NCI-H1092 (cell line): ENCODE results near the gene COPE.

Experiments
- DNase-seq: peaks from one replicate; lab custom pipeline; 2025; lab: John Stamatoyannopoulos, UW

COPE gene

DNA sequence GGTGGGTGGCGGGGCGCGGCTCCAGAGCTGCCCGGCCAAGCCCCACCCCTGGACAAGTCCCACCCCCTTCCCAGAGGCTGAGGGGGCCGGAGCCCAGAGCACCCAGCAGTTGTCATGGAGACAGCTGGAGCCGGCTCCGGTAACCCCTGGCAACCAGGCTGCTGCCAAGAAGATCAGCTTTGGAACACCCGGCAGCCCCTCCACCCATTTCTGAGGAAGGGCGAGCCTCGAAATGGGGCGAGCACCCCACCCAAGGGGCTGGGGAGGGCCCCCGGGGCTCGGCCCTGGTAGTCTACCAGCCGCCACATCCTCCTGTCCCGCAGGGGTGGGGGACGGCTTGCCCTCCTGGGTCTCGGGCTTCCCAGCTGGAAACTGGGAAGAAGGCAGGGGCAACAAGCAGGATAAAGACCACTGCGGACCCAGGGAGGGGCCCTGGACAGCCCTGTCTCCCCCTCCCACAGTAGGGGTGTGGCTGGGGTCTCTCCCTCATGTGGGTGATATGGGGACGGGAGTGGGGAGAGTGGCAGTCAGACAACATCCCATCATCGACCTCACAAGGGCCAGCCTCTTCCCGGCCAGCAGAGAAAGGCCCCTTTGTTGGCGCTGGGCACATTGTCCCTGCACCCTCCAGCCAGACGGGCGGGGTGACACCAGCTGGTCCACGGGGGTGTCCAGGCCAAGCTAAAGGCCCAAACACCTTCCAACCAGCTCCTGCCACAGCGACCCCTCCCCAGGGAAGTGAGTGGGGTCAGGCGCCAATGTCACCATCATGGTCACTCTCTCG, 24.7 kb downstream of the COPE start:
- peak; percentile 69 for DNase-seq

DNA sequence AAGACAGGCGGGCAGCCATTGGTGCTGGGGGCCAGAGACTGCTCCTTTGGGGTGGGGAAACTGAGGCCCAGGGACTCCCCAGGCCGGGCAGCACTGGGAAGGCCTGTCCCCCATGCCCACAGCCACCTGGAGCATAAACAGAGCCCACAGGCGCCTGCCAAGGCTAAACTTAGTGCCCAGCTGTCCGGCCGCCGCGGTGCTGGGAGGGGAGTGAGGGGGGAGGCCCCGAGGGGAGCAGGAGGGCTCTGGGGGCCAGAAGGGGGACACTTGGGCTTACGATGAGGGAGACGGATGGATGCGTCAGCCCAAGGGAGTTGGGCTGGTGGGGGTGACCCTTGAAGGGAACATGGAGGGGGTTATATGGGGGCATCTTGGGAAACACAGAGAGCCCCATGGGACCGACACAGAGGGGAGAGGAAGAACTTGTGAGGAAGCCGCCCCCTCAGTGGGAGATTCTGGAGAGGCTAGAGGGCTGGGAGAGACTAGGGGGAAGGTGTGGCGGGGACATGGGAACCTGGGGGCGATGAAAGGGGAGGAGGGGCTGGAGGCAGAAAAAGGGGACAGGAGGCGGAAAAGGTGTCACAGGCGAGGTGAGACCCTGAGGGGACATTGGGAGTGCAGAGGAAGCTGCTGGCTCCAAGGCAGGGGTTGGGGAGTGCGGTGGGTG, 25.5 kb downstream of the COPE start:
- no peak for DNase-seq

DNA sequence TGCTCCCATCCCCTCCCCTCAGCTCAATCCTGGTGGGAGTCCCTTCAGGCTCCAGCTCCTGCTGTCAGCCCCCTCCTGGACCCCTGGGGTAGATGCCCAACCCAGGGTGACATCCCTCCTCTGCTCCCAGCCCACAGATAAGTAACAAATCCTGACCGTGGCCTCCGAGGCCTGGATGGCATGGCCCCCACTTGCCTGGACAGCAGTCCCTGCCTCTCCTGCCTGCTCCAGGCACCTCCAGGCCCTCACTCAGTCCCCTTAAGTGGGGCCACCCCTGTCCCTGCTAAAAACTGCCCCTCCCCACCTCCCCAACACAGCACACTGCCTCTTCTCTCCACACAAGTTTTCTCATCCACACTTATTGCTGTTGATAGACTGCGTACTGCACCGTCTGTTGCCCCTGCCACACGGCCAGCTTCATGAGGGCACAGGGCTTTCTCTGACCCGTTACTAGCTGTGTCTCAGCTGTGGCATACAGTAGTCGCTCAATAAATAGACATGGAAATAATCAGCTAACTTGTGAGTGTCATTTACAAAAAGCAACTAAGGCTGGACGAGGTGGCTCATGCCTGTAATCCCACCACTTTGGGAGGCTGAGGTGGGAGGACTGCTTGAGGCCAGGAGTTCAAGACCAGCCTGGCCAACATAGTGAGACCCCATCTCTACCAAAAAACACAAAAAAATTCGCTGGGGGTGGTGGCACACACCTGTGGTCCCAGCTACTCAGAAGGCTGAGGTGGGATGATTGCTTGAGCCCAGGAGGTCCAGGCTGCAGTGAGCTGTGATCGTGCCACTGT, 29.0 kb downstream of the COPE start:
- DNase-seq: no peak

DNA sequence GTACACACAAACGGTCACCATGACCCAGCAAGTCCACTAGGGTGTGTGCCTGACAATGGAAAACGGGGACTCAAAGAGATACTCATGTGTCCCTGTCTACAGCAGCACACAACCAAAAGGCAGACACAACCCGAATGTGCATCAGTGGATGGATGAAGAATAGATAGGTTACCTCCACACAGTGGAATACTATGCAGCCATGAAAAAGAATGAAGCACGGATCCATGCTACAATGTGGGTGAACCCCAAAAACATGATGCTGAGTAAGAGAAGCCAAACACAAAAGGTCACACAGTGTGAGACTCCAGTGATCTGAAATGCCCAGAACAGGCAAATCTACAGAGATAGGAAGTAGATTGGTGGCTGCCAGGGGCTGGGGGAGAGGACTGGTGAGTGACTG, 32.2 kb downstream of the COPE start:
- DNase-seq: no peak

DNA sequence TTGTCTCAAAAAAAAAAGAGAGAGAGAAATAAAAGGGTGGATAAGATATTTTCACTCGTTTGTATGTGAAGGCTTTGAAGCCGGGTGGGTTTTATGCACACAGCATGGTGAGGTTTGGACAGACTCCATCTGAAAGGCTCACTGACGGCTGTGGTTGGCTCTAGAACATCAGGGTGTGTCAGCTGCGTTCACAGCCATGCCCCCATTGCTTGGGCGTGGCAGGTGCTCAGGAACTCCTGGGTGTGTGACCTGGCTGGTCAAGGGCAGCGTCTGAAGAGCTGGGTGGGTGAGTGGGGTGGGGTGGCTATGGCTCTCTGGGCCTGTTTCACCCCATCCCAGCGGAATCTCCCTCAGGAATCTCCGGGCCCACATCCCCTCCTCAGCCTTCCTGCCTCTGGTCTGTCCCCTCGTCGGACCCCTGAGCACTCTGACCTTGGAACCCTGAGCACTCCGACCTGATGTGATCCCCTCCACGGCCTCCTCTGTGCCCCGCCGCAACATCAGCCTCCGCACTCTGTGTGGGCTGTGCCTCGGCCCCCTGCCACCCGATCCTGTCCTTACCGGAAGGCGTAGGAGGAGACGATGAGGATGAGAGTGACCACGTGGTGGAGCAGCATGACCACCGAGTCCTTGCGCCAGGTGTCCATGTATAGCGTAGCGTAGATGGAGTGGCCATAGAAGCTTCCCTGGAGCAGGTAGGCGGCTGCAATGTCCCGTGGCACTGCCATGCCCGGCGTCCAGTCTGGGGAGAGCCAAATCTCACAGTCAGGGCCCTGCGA, 35.5 kb downstream of the COPE start:
- DNase-seq: no peak

DNA sequence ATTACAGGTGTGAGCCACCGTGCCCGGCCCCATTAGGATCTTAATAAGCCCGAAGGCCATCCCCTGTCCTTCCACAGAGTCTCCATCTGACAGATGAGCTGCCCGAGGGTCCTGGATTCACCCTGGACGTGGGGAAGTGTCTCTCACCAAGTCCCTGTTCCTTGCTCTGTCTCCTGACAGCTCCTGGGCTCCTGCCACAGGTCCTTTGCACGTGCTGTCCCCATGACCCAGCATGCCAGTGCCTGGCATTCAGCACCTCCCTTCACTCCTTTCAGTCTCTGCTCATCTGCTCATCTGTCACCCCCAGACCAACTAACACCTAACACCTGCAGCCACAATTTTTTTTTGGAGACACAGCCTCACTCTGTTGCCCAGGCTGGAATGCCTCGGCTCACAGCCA, 37.7 kb downstream of the COPE start:
- no peak for DNase-seq

DNA sequence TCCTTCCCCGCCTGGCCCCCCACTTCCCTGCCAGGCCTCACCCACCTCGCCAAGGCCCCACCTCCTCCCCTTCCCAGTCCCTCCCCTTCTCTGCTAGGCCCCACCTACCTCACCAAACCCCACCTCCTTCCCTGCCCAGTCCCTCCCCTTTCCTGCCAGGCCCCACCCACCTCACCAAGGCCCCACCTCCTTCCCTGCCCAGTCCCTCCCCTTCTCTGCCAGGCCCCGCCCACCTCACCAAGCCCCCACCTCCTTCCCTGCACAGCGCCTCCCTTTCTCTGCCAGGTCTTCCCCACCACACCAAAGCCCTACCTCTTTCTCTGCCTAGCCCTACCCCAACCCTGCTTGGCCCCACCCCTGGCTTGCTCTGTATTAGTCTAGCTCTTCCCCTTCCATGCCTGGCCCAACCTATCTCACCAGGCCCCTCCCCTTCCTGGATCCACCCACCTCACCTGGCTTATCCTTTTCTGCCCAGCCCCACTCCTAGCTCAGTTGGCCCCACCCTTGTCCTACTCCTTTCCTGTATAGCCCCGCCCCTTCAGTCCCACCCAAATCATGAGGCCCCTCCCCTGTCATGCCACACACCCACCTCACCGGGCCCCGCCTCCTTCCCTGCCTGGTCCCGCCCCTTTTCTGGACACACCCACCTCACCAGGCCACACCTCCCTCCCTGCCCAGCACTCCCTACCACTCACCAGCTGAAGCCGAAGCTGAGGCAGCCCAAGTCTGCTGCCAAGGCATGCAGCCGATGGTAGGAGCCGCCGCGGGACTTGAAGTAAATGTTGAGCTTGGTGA, 39.4 kb downstream of the COPE start:
- no peak for DNase-seq

DNA sequence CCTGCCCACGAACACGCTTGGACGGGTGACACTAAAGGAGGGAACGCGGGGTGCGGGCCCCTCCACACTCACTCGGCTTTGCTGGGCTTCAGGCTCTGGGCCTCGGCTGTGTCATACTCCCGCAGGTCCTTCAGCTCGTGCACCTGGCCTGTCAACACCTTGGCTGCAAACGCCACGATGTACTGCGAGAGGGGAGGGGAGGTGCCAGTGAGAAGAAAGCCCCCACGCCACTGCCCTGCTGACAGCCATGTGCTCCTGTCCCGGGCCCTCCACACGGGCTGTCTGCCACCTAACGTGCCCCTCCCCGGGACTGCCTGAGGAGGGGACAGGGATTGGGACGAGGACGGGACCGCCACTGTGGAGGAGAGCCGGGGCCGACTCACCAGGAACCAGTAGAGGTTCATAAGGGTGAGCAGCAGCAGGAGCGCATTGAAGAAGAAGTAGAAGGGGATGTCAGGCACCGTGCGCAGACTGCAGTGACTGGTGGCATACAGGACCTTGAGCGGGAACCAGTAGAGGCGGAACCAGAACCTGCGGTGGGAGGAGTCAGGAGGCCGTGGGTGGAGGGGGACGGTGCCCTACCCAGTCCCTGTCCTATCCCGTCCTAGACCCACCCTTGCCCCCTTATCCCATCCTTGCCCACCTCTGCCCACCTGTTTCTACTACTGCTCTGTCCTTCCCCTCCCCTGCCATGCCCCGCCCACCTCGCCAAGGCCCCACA, 40.2 kb downstream of the COPE start:
- no peak for DNase-seq

DNA sequence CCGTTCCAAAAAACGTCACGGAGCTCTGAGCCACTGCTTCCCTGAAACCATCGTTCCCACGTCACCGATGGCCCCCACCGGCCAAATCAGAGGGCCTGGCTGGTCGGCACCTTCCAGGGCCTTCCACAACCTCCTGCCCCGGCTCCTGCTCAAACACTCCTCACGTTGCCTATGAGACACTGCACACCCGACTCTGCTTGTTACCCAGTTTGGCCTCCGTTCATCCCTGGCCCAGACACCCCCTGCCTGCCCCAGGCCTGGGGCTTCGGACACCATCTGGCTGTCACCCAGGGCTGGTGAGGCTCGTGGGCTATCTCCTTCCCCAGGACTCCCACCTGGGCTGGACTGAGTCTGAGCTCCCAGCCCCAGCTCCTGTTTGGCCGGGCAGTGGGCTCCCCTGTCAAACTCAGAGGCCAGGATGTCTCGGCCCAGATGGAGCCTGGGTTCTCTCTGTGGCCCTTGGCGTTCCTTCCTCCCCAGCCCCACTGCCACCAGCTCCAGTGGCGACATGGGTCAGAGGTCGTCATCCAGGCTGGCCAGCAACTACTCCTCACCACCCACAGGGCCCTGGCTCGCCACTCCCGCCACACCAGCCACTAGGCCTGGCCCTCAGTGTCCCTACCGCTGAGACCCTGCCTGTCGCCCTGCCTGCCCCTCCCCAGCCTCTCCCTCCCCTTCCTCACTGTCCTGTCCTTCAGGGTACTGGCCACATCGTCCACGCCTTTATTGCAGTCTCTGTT, 41.0 kb downstream of the COPE start:
- DNase-seq: no peak

DNA sequence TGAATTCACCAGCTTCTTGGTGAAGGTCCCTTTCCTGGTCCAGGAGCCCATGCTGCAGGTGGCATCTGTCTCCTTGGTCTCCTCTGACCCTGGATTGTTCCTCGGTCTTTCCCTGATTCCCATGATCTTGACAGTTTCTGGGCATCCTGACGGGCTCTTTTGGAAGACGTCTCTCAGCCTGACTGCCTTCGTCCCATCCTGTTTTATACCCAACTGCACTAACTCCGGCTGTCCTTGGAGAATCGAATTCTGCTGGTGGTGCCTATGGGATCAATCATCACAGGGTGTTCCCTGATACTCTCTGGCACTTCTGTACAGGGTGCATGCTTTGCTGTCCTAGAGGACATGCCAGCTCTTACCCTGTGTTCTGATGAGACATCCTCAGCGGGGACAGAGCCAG, 42.3 kb downstream of the COPE start:
- DNase-seq: no peak

DNA sequence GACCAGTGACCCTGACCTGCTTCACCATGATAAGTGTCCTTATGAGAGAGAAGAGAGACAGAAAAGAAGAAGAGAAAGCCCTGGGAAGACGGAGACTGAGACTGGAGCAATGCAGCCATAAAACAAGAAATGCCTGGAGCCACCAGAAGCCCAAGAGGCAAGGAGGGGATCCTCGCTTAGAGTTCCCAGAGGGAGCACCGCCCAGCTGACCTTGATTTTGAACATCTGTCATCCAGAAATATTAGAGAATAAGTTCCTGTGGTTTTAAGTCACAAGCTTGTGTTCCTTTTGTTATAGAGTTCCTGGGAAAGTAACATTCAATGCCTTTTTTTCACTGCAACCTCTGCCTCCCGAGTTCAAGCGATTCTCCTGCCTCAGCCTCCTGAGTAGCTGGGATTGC, 43.5 kb downstream of the COPE start:
- no peak for DNase-seq

DNA sequence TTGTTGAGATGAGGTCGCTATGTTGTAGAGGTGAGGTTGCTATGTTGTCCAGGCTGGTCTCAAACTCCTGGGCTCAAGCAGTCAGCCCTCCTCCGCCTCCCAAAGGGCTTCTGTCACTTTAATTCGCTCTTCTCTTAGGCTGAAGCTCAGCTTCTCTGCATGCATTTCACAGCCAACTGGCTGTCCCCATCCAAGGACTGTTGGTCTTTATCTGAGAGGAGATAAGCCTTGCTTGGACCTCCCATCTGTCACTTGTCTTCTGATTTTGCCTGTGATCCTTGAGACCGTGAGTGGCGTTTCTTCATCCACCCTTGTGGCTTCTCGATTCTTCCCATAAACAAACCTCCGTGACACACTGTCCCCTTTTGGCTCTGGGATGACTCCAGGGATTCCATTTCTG, 47.6 kb downstream of the COPE start:
- no peak for DNase-seq

DNA sequence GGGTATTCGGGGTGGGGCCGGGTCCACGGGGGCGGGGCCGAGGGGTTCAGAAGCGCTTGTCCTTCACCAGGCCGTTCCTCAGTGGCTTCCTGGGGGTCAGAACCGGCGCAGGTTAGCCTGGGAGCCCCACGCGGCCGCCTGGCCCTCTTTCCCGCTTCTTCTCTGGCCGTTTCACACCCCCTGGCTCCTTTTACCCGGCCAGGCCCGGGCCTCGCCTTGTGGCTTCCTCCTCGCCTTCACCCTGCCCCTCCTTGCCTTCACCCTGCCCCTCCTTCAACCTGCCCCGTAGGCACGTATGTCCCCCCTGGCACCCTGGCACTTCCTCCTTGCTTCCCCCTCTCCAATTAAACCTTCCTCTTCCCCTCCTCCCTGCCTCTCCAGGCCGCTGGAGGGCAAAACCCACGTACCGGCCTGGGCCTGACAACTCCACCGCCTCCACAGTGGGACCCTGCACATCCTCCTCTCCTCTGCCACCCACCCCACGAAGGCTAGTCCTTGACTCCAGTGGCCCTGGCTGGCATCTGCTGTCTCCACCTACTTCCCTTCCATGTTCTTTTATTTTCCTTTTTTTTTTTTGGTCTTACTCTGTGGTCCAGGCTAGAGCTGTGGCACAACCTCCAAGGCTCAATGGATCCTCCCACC, 48.5 kb downstream of the COPE start:
- no peak for DNase-seq

DNA sequence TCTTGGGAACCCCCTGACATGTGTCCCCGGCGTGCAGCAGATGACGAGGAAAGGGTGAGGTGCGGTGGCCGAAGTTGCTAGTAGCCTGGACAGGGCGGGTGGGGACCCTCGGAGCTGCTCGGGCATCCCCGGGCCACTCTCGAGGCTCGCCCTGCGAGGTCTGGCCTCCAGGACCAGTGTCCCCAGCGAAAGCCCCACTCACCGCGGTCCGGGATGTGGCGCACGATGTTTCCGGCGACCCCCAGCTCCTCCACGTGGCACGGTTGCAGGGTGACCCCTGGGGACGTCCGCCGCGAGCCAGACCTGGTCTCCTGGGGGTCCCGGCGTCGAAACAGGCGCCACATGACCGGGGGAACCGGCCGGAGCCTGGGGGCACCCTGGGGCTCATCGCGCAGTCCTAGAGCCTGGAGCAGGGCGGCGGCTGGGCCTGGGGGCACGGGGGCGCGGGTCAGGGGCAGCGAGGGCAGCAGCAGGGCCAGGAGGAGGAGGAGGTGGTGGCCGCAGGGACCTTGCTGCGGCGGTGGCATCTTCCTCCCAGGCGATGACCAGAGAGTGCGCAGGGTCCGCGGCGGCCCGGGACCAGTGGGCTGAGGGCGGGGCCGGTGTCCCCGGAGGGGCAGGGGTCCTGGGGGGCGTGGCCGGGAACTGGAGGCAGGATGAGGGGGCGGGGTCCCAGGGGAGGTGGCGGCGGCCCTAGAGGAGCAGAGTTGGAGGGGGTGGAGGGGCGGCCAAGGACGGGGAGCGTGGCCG, 49.2 kb downstream of the COPE start:
- no peak for DNase-seq

DNA sequence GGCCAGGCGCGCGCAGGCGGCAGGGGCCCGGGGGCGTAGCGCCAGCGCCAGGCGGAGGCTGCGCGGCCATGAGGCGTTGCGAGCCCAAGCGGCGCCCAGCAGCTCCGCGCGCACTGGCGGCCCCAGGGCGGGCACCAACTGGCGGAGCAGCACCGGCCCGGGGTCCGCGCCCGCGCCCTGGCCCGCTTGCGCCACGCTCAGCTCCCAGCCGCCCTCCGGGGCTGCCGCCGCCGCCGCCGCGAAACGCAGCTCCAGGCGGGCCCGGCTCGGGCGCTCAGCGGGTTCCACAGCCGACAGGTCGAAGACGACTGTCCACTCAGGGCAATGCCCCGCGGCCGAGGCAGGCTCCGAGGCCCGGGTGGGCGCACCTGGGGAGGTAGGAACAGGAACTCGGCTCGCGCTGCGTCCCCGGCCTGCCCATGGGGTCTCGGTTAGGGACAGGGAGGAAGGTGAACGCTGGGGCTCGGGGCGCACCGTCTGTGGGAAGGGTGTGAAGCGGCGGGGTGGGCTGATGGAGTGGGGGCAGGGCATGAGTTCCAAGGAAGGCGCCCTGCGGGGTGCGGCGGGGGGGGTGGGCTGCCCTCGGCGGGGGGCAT, 50.1 kb downstream of the COPE start:
- DNase-seq: no peak

DNA sequence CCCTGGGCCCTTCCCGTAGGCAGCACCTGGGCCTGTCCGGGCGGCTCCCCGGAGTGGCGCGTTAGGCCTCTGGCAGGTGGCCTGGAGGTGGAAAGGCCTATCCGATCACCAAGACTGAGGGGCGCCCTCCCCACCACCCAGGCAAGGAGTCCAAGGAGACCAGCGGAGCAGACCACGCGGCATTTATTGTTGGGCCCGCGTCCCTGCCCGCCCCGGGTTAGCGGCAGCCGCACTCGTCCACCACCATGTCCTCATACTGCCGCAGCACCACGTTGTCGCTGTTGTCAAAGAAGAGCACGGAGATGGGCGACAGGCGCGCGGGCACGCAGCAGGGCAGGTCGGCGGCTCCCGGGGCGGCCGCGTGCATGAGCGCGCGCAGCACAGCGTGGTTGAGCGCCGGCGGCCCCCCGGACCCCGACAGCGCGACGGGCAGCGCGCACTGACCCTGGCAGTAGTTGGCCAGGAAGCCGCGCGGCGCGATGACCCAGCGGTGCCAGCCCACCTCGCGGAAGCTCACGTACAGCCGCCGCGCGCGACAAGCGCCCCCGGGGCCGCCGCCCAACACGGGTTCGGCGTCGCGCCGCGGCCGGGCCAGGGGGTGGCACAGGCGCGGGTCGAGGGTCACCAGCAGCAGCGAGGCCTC, 50.7 kb downstream of the COPE start:
- no peak for DNase-seq

DNA sequence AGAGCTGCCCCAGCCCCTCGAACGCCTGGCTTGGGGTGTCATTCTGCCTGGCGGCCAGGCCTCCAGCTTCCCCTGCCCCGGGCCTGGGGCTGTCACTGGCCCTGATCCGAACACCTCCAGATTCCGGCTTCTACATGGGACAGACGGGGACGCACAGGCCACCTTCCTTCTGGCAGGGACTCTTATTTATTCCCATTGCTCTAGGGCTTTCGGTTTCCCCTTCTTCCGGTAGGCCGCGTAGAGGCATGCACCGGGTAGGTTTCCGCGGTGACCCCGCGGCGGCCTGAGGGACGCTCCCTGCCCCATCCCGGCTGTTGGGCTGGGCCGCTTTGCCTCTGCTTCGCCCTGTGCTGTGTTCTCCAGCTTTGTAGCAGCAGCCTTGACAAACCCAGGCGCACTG, 51.4 kb downstream of the COPE start:
- DNase-seq: no peak

DNA sequence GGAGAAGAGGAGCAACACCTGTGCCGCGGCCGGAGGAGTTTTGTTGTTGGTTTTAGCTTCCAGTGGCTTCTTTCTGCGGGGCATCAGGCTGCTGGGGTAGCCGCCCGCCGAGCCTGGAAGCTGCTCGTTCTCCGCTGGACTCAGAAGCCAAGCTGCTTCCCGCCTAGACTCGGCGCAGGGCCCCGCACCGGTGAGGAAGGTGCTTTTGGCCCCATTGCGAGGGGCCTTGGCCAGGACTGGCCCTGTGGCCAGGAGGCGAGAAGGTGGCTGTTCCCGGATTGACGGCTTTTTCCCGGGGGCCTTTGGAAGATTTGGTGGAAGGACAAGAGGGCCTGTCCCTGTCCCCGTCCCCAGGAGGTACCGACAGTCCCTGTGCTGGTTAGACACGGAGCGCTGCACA, 52.0 kb downstream of the COPE start:
- no peak for DNase-seq
